HEK293 (cell line): ENCODE measurements around the gene MYO15B.

Source experiments
- GLIS1 ChIP-seq: fragments of 450-650 bp; formaldehyde crosslinking; IDR thresholded peaks from 2 replicates; pipeline ENCODE4 v1.5.1; 2016; ENCODE audit warnings: missing biosample characterization, missing genetic modification characterization
- TRIM28 ChIP-seq: IDR thresholded peaks from 2 replicates; pipeline ENCODE4 v1.6.1; 2011; ENCODE audit warnings: low read length, control low read depth, borderline replicate concordance
- ZNF837 ChIP-seq: fragments of 450-650 bp; formaldehyde crosslinking; IDR thresholded peaks from 2 replicates; pipeline ENCODE4 v1.5.1; 2016; ENCODE audit warnings: missing biosample characterization, missing genetic modification characterization

GRCh38 chr17:75588596-75589011 is 1.0 kb downstream of the MYO15B start:
- TF ChIP-seq TRIM28 (no peak), ZNF837 (tag by site-specific recombination) (no peak), GLIS1 (tag by site-specific recombination) (no peak)
